GM19324 (cell line): Measurements from ENCODE around the gene DROSHA.

Experiments
- ATAC-seq: cut with Tn5 transposase; IDR thresholded peaks from one replicate; pipeline ENCODE4 v1.9.1; 2021; ENCODE audit warnings: mild to moderate bottlenecking, moderate library complexity; ENCODE audit not compliant: unreplicated experiment, low FRiP score

The DROSHA gene

GRCh38 chr5:31359839-31360238 is 172.1 kb downstream of the DROSHA start:
- no peak for ATAC-seq

DNA sequence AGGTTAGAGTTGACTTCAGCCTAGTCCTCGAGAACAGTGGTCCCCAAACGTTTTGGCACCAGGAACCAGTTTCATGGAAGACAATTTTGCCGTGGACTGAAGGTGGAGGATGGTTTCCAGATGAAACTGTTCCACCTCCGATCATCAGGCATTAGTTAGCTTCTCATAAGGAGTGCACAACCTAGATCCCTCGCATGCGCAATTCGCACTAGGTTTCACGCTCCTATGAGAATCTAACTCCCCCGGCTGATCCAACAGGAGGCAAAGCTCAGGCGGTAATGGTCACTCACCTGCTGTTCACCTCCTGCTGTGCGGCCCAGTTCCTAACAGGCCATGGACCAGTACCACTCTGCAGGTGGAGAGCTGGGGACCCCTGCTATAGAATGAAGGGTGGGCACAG is 174.9 kb downstream of the DROSHA start:
- ATAC-seq: no peak

DNA sequence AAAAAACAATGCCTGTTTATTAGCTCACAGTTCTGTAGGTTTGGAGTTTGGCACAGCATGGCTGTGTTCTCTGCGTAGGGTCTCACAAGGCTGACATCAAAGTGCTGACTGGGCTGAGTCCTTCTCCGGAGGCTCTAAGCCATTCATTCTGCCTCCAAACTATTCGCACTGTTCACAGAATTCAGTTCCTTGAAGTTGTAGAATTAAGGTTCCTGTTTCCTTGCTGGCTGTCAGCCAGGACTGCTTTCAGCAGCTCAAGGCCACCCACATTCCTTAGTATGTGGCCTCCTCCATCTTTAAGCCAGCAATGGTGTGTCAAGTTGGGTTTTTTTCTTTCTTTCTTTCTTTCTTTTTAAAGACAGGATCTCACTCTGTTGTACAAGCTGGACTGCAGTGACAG is 176.6 kb downstream of the DROSHA start:
- no peak for ATAC-seq
